ENCODE measurements around the gene PIR.

PIR gene

DNA sequence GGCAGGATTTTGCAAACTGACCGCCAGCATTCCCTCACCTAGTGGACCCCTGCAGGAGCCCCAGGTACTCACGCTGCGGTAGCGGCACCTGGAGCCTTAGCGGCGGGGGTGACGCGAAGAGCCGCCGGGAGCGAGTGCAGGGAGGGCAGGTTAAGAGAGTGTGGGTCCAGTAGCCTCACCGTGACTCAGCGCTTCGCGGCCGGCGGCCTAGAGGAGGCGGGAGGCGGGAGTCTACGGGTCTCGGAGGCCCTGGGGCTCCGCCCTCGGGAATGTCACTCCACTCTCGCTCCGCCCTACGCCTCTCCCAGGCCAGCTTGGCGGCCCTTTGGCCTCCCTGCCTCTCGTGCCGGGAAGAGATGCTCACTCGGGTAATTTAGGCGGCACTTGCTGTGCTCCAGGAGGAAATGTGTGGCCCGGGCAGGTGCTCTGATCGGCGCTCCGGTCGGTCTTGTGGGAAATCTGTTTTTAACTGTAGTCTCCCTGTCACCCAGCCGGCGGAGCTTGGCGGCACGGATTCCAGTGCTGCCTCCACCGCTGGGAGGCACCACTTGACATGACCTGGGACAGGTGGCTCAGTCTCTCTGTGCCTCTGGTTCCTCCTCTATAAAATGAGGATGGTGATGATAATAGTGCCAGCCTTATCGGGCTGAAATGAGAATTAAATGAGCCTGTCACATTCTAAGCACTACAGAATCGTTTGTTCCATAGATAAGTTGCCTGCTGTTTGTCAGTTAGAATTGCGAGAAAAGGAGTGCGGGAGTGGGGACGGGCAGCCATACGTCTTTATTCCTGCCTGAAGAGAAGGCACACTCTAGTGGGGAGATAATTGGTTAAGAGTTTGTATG, at the start of gene PIR:
PIR (minus strand) TSS at position 216 of the 845 bp plus-strand sequence. CDS start 2,076 bp downstream, outside the sequence.
- DNase-seq, result peak; percentile 54

DNA sequence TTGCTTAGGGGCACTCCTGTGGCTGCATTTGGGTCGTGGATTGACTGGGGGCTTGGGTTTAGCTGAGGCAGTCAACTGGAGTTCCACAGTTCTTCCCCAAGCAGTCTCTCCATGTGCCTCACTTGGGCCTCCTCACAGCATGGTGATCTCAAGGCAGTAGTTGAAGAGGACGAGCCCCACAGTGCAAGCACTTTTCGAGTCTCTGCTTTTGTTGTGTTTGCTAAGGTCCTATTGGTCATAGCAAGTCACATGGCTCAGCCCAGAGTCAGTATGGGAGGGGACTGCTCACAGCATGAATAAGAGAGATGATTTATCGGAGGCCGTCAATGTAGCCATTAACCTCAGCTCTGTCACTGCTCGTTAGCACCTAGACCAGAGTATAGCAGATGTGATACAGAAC, 37.2 kb upstream of the PIR start:
- no peak for DNase-seq

DNA sequence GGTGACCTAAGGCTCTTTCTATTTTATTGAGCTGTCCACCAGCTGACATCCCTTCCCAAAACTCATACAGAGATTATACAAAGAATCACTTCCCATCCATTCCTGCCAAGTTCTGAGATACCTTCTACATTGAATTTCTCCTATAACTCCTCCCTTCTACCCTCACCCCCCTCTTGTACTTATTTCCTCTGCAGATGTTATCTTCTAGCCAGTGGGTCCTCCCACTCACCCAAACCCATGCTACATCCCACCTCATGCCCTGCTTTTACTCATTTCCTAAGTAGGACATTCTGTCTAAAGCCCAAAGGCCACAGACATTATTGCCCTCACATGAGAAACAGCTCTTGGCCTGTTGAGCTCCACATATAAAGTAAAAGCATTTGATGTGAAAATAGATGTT, 36.0 kb upstream of the PIR start:
- DNase-seq, result no peak

DNA sequence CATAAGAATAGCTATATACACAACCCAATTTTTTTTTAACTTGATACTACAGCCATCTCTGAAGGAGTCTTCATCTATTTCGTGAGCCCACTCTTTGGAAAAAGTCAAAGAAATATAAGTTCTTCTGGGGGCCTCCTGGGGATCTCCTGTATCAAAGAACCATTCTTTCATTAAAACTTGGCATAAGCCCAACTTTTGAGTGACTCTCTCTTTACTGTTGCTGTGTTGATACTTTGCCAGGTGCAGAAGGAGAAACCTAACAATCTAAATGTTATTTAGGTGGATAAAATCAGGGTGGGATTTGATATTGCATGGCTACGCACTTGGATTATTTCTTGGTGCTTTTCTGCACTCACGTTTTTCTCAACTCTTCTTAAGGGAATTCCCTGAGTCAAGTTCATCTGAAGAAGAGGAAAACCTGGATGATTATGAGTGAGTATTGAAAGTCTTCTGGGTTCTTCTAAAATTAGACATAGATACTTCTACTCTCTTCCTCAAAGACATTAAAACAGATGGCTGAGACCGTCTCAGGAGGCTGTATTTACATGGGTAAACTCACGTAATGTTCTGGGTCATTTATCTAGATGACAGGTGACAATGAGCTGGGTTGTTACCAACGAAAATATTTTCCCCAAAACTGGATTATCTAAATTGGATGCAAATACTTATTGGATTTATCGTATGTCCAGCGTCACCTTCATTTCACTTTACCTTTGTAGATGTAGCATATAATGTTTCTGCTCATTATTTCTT, 32.7 kb upstream of the PIR start:
- no peak for DNase-seq

DNA sequence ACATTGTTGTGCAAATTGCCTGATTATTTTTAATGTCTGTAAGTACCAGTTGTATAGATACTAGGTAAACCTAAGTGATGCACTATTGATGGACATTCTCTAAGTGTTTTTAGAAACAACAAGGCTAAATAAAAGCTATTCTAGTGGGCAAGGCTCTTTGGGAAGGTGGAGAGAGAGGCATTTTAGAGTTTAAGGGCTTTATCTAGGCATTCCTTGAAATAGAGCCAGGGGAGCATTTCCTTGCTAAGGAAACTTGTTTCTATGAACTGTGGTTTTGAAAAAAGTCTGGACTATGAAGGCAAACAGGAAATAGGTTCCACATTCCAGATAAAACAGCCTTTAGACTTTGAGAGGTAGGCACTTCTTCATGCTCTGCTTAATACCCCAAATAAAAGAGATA, 31.3 kb upstream of the PIR start:
- no peak for DNase-seq

DNA sequence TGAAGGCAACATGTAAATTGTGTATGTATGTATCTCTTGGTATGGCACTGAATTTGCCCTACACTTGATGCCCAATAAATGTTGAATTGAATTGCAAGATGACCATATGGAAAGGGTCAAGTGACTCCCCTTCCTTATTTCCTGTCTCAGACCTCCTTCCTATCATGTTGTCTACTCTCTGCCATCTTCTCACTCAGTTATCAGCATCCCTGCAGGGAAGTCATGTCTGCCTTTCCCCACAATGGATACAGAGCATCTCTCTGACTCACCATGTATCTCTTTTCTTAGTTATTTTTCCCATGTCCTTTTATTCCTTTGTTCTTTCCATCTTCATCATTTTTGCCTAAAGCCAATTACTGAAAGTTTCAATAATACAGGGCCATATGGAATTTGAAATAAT, 30.0 kb upstream of the PIR start:
- DNase-seq, result no peak

DNA sequence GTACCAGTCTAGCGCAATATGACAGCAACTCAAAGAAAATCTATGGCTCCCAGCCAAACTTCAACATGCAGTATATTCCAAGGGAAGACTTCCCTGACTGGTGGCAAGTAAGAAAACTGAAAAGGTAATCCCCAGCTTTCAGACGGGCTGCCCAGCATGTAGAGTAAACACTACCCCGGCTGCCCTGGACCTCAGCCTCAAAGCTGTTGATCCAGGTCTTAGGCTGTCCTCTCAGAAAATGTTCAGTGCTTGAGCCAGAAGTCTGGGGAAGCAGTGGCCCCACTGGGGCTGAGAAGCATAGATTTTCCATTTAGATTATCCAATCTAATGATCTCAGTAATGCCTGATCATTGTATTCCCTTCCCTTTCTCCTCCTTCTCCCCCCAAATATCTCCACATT, 29.3 kb upstream of the PIR start:
- no peak for DNase-seq

DNA sequence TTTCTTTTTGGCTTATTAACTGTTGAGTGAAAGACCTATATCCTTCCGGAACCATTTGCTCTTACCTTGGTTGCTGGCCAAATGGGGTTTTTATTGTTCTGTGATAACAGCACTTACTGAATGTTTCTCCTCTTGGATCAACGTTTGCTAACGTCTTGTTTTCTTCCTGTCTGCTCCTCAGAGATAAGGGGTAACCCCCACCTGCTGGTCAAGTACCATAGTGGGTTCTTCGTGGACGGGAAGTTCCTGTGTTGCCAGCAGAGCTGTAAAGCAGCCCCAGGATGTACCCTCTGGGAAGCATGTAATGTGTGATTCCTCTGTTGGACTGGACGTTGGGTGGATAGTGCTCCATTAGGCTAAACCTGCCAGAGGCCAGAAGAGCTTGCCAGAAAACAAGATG, 22.8 kb upstream of the PIR start:
- DNase-seq, result no peak

DNA sequence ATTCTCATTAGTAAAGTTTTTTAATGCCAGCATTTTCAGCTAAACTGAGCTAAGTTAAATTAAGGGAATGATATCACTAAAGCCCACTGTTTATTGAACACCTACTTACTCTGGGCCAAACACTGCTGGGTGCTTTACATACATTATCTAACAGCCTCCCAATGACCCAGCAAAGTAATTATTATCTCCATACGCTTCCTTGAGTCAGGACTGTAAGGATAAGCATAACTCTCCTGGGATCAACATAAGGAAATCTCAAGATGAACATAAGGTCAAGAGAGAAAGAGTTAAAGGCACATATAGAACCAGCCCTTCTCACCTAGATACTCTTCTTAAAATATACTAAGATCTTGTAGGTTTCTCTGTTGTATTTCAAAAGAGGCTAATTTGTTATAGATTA, 21.1 kb upstream of the PIR start:
- no peak for DNase-seq

DNA sequence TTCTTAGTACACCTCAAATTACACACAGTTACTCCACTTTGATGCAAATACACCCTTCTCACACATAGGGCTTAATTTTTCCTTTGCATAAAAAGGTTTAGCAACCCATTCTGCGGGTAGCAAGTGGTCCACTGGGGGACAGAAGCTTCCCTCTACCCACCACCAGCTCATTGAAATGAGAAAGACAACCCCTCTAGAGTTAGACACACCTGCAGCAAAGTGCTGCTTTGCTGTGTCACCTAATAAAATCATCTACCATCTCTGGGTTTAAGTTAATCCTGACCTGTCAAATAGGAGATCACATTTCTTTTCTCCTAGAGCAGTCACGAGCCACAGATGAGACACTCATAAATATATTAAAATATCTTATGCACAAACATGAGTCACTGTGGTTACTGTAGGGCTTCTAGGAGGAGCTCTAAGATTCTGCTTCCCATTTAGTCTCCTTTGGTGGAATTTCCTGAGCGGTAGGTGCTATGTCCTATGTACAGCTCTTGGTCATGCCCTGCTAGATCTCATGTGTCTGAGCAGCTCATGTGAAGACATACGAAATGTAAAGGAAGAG, 19.4 kb upstream of the PIR start:
- no peak for DNase-seq

DNA sequence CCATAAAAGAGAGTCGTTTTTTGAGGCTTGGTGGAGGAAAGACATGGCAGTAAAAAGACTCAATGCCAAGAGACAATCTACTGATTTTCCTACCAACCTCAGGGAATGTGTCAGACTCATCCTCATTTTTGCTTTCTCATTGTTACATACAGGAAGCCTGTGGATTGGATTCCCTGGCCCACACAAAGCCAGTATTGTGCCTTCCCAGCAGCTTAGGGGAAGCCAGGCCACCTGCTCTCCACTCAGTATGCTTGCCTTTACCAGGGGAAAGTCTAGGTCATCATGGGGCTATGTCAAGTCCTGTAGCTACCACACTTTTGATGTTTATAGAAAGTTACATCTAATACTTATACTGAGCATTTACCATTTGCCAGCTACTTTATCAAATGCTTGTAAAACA, 18.4 kb upstream of the PIR start:
- no peak for DNase-seq

DNA sequence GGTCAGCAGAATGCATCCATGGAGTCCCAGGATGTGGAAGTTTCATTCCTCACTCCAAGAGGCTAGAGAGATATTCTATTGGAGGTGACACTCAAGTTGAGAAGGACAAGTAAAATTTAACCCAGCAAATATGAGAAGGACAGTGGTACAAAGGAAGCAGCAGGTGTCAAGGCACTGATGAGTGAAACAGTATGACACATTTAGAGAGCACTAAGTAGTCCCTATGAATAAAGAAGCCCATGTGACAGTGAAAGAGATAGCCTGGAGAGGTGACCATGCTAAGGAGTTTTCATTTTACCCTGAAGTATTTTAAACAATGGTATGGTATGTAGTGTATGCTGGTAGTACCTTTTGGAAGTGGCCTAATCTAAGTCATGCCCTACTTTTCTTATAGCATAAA, 16.7 kb upstream of the PIR start:
- DNase-seq, result no peak

DNA sequence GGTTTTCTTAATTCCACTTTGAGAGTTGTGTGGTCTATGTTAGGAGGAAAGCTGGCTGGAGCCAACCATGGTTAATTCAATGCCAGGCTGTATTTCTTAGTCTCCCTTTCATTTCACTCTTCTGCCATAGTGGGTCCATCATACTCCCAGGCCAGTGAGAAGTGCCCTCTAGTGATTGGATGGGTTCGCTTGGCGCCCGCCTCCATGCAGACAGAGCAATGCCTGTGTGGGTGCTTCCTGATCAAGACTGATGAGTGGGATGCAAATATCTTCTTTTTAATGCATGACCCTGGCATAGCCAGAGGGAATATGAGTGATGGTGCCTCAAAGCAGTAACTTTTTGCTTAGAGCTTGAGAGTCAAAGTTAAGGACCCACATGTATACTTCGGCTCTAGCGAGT, 13.9 kb upstream of the PIR start:
- no peak for DNase-seq

DNA sequence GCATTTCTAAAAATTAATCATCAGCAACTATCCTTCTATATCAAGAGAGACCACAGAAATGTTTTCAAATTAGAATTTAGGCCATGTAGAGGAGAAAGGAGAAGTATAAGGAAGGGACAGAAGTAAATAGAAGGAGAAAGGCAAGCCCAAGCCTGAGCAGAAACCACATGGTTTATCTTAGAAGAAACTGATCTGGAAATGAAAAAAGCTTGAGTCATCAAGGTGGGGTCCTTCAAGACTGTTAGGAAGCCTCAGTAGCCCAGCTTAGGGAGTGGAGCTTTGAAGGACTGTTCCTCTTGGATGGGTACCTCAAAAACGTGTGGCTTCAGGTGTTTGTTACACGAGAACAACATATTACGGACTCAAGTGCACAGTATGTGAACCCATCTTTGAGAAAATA, 12.0 kb upstream of the PIR start:
- DNase-seq, result no peak

DNA sequence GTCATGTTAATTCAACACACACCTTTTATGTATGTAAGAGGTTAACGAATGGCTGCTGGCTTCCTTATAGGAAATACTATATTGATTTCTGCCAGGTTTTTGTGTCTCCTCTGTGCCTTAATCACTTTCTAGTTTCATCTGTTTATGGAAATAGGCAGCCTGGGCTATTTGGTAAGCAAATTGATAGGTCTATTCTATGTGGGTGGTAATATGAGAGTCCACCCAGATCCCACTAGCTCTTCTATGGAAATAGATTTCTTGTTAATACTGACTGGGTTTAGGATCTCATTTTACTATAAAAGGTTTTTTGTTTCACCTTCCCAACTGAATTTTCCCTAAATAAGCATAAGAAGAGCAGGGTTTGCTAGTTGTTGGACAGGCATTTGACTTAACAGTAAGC, 11.5 kb upstream of the PIR start:
- DNase-seq, result no peak

DNA sequence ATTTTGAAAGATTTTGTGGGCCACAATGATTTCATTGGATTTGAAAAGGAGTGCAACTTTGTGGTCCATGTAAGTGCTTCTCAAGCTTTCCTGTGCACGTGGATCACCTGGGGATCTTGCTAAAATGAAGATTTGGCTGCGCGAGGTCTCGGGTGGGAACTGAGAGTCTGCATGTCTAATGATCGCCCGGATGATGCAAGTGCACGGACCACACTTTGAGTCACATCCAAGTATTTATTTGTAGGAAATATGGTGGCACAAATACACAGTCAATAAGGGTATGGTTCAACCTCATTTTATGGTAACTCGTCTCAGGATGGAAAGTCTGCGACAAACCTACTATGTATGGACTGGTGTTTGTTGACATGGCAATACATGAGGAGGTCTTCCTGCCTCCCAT, 8.4 kb upstream of the PIR start:
- no peak for DNase-seq

DNA sequence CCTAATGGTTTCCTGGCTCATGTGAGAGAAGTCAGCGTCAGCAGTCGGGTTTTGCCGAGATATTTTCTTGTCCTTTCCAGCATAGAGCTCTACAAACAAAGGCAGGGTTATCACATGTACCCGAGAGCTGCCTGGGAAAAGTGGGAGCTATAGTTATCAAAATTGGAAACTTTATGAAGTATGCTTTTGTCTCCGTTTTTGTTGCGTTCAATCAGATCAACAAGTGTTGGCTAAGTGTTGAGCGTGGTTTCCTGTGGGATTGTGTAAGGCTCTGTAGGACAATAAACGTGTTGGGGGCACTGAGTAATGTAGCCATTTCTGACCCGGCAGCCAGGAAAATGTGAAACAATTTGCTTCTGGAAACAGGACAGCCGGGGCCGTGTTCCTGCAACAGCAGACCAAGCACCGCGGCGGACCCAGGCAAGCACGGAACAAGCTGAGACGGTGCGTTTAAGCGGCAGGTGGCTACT, 7.4 kb upstream of the PIR start, which contains the start of gene BMX:
BMX (plus strand) TSS at position 311 of the 470 bp plus-strand sequence. CDS start 7,547 bp downstream, outside the sequence.
- no peak for DNase-seq

DNA sequence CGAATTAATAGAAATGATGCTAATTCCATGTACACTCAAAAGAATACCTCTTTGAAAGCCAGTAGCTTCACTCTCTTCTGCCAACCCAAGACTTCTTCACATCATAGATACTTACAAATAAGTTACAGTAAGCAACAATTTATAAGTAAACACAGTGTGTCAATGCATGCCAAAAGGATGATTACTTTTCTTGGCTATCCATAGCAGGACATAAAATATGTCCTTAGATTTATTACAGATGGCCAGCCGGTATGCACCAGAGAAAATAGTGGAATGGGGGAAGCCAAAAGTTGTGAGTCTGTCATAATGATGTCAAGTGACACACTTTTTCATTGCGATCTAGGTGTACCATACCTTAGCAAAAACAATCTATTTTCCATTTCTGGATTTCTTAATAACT, 6.8 kb upstream of the PIR start:
- DNase-seq, result no peak

DNA sequence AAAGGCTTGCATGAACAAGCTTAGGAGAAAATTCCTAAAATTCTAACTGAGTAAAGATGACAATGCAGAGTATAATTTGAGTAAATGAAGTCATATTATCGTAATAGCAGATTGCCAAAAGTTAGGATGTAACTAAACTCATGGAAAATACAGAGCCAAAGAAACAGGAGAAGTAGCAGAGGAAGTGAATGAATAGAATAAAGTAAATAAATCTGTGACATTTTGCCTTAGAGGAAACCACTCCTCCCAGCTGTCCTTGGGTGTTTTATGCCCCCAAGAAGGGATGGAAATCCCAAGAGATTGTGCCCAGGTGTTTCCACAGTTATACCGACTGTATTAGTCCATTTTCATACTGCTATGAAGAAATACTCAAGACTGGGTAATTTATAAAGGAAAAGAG, 5.6 kb upstream of the PIR start:
- no peak for DNase-seq

DNA sequence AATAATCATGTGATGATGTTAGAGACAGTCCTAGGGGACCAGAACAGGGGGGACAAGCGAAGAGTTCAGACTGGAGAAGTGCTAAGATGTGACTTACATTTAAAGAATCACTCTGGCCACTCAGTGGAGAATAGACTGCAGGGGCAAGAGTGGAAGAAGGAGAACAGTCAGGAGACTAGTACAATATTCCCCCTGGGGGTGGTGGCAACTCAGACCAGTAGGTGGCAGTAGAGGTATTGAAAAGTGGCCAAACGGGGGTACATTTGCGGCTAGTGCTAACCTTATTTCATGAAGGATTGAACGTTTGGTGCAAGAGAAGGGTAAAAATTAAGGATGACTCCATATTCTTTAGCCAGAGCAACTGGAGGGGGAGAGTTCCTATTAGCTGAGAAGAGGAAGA, 4.7 kb upstream of the PIR start:
- peak; percentile 39 for DNase-seq

DNA sequence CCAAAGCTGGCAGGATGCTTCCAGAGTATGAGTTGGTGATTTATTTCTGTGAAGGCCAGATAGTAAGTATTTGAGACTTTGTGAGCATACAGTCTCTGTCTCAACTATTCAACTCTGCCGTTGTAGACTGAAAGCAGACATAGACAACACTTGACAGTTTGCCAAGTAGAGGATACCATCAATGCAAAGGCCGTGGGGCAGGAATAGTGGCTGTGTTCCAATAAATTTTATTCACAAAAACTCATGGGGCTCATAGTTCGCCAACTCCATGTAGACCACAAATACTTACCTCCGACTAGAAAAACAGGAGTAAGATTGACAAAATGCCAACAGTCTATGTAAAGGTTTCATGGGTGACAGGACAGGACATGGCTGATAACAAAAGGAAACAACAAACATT, 3.7 kb upstream of the PIR start:
- no peak for DNase-seq

DNA sequence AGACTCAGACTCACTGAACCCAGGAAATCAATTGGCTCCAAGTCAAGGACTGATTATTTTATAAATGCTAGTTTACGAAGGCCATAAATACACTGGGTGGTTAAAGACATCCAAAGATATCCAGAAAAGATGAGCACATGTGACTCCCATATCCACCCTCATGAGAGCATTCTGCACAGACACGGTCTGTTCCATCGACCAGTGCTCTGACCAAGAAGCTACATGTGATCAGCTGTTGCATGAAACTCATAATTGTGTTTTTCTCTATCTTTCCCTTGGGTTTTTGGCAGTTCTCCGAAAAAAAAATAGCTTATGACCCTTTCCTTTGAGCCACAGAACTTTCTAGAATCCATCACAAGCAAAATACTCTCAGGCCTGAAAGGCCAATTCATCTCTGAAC, 2.7 kb upstream of the PIR start:
- DNase-seq, result no peak

DNA sequence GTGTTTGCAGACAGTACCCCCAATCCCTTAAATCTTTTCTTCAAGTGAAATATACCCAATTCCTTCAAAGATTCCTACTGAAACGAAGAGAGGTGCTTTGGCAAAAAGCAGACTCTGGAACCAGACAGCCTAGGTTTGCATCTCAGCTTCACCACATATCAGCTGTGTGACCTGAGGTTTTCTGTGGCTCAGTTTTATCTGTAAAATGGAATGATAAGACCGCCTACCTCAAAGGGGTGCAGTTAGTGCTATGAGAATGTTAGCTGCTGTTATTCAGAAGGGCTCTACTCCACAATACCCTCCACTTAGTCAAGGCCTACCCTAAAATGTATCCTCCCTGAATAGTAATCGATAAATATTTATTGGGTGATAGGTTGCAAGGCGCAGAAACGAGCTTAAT, 664 bp downstream of the PIR start:
- DNase-seq, result no peak

DNA sequence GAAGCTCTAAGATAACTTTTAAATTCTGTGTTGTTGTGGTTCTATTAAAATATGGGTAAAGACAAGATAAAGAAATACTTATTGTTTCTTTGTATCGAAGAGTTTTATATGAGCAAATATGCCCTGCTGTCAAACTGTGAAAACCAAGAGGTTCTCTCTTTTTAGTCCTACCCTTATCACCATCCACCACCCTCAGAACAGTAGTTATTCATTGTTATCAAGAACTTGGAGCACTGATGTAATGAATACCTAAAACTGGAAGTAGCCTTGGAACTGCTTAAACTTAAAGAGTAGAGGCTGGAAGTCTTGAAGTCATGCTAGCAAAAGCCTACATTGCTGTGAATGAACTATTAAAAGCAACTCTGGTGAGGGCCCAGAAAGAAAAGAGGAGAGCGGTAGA, 9.2 kb downstream of the PIR start:
- DNase-seq, result no peak

Measured in stimulated activated CD4-positive, alpha-beta T cell treated with anti-CD3 and anti-CD28 coated beads, Interleukin-4, amount 100 ng/mL, for 1 hour (primary cell).